ENCODE results near the gene PDF. TPM values are rescaled to one million over a fixed set of nuclear protein-coding genes. Genes with fewer than 3 reads are reported as not detected.

The PDF gene
- total RNA-seq, 4 donors from 2014 or later: 17.7 to 23.3 (median 18.9) TPM

- TF ChIP-seq POLR2A (IDR thresholded peaks at IDR 0.05) (no peak), CTCF (IDR thresholded peaks at IDR 0.05) (no peak)
- no peak for DNase-seq
- Histone ChIP-seq H3K27me3 (no peaks in the 10 kb centered on the region), H3K36me3 (peaks cover 0 to 51% (median 0%) of the 10 kb centered on the region in 3 donors), H3K4me1 (peaks cover 6 to 37% (median 12%) of the 10 kb centered on the region in 4 donors), H3K9me3 (no peaks in the 10 kb centered on the region), H3K27ac (peak overlapping the region; percentile 84 to 97 (median 92)), H3K4me3 (peak overlapping the region; percentile 78 to 93 (median 85))
Measured at GRCh38 chr16:69338557-69339288, 8.3 kb upstream of the PDF start.

- Histone ChIP-seq H3K36me3 (peaks cover 0 to 52% (median 0%) of the 10 kb centered on the region in 3 donors), H3K4me1 (peaks cover 0 to 14% (median 8%) of the 10 kb centered on the region in 4 donors), H3K9me3 (no peaks in the 10 kb centered on the region), H3K4me3 (no peak overlapping the region), H3K27ac (no peak overlapping the region), H3K27me3 (no peaks in the 10 kb centered on the region)
- TF ChIP-seq CTCF (IDR thresholded peaks at IDR 0.05) (no peak), POLR2A (IDR thresholded peaks at IDR 0.05) (no peak)
- no peak for DNase-seq
Measured at GRCh38 chr16:69334696-69335095, 4.3 kb upstream of the PDF start.

GRCh38 chr16:69329369-69330285, 761 bp downstream of the PDF start:
- Histone ChIP-seq H3K27ac (peak overlapping the region; percentile 90 to 95 (median 92)), H3K4me3 (peak overlapping the region; percentile 83 to 99 (median 93)), H3K27me3 (no peaks in the 10 kb centered on the region), H3K9me3 (no peaks in the 10 kb centered on the region), H3K4me1 (peaks cover 0 to 47% (median 15%) of the 10 kb centered on the region in 4 donors), H3K36me3 (peaks cover 0 to 40% (median 0%) of the 10 kb centered on the region in 3 donors)
- TF ChIP-seq POLR2A (IDR thresholded peaks at IDR 0.05): no peak
- no peak for TF ChIP-seq CTCF (IDR thresholded peaks at IDR 0.05)
- DNase-seq: peak in 1 of 3 donors; percentile 47

- no peaks in the 10 kb centered on the region for H3K27me3 ChIP-seq
- TF ChIP-seq CTCF (IDR thresholded peaks at IDR 0.05): no peak
- no peak for TF ChIP-seq POLR2A (IDR thresholded peaks at IDR 0.05)
- DNase-seq: peak in 1 of 3 donors; percentile 39
- H3K4me3 ChIP-seq: peak overlapping the region in 2 of 4 donors; percentile 91 to 95
- H3K36me3 ChIP-seq: peaks cover 0 to 40% (median 0%) of the 10 kb centered on the region in 3 donors
- H3K27ac ChIP-seq: peak overlapping the region in 2 of 4 donors; percentile 57 to 90
- no peaks in the 10 kb centered on the region for H3K9me3 ChIP-seq
- peaks cover 0 to 50% (median 15%) of the 10 kb centered on the region in 4 donors for H3K4me1 ChIP-seq
Measured at GRCh38 chr16:69328854-69329316, 1.5 kb downstream of the PDF start.

- Histone ChIP-seq H3K4me3 (no peak overlapping the region), H3K27me3 (no peaks in the 10 kb centered on the region), H3K4me1 (peaks cover 0 to 50% (median 15%) of the 10 kb centered on the region in 4 donors), H3K36me3 (peaks cover 0 to 40% (median 0%) of the 10 kb centered on the region in 3 donors), H3K27ac (peak overlapping the region in 2 of 4 donors; percentile 57 to 90), H3K9me3 (no peaks in the 10 kb centered on the region)
- no peak for TF ChIP-seq CTCF (IDR thresholded peaks at IDR 0.05)
- TF ChIP-seq POLR2A (IDR thresholded peaks at IDR 0.05): no peak
- DNase-seq: no peak
Measured at GRCh38 chr16:69327585-69328310, 2.6 kb downstream of the PDF start.

Measured in Peyer's patch (tissue), 4 donors.